HG03135 (cell line): ENCODE measurements around the gene SLC49A3.
"Not testable (repeated sequence)": the region's sequence is repeated elsewhere in the genome, so short reads cannot be mapped to it uniquely, and the experiment has no call there.

ENCODE experiments used
- ATAC-seq: cut with Tn5 transposase; IDR thresholded peaks from one replicate; pipeline ENCODE4 v1.9.1; 2021; ENCODE audit warnings: mild to moderate bottlenecking, moderate library complexity; ENCODE audit not compliant: unreplicated experiment

SLC49A3 gene

DNA sequence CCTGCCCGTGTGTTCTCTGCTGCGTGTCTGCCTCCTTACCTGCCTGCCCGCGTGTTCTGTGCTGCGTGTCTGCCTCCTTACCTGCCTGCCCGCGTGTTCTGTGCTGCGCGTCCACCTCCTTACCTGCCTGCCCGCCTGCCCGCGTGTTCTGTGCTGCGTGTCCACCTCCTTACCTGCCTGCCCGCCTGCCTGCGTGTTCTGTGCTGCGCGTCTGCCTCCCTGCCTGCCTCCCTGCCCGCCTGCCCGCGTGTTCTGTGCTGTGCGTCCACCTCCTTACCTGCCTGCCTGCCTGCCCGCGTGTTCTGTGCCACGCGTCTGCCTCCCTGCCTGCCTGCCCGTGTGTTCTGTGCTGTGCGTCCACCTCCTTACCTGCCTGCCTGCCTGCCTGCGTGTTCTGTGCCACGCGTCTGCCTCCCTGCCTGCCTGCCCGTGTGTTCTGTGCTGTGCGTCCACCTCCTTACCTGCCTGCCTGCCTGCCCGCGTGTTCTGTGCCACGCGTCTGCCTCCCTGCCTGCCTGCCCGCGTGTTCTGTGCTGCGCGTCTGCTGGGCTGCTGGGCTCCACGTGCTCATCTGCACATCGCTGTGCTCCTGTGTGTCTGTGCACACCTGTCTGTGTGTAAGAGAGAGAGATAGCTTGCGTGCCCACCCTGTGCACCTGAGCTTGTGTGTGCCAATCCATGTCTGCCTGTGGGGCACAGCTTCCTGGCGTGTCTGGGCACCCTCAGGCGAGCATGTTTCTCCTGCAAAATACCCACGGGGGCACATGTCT, 53.7 kb downstream of the SLC49A3 start:
- ATAC-seq: not testable (repeated sequence)

- ATAC-seq: no peak
Observed at GRCh38 chr4:634599-634985, 54.4 kb downstream of the SLC49A3 start.

DNA sequence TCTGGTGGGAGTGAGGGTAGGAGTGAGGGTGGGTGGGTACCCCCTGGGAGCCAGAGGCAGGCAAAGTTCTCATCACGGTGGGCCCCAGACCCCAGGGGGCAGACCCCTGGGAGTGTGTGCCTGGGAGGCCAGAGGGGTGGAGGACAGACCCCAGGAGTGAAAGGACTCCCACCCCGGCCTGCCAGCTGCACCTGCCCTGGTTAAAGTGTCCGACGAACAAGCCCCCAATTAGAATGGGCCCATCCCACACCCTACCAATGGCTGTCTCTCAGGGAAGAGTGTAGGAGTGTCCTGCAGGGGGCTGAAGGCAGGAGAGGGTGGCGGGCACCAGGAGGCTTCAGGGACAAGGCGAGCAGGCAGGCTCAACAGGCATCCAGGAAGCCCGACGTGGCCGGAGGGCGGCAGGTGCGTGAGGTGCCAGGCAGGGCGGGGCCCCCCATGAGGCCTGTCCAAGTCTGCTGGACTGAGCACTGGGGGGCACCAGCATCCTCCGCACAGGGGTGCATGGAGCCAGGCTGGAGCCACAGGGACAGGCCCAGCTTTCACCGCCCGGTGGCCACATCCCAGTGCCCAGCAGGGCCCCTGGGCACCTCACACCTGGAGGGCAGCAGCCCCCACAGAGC, 54.9 kb downstream of the SLC49A3 start:
- no peak for ATAC-seq

DNA sequence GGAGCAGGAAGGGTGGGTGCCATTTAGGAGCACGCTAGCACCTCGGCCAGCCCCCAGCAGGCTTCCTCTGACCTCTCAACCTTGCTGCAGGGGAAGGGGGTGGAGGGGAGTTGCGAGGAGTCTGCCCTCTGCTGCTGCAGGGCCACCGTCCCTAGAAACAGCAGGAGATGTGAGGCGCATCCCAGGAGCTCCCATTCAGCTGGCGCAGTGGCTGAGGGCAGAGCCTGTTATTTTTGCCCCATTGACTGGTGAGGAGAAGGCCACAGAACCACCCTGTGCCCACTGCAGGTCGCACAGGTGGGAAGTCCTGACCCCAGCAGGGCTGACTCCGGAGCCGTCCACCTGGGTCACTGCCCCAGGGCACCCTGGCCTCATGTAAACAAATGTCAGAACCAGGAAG, 55.5 kb downstream of the SLC49A3 start:
- no peak for ATAC-seq

GRCh38 chr4:632926-633325, 56.0 kb downstream of the SLC49A3 start:
- no peak for ATAC-seq

GRCh38 chr4:632196-632790, 56.7 kb downstream of the SLC49A3 start:
- ATAC-seq: no peak
